GM12878 (cell line): ENCODE results near the gene IRF1.

Experiments used
- CTCF ChIP-seq, 3 experiments: IDR thresholded peaks in 2 of 3; conservative IDR thresholded peaks in 1 of 3; 2 replicates each; pipeline ENCODE4 v1.5.1; 2011; ENCODE audit warnings: low read depth in 3 of 3, low read length in 3 of 3, mild to moderate bottlenecking in 3 of 3, control low read depth in 2 of 3, moderate library complexity in 2 of 3, inconsistent platforms in 1 of 3, mixed read lengths in 1 of 3; ENCODE audit not compliant: control insufficient read depth in 2 of 3, insufficient read depth in 1 of 3; ENCODE audit errors: extremely low read depth in 1 of 3
- GABPA ChIP-seq: IDR thresholded peaks from 2 replicates; pipeline ENCODE4 v1.6.1; 2014; ENCODE audit warnings: antibody characterized with exemption, low read depth, mild to moderate bottlenecking, inconsistent platforms
- MEF2A ChIP-seq: IDR thresholded peaks from 2 replicates; pipeline ENCODE4 v1.6.1; 2011; ENCODE audit warnings: low read depth, mild to moderate bottlenecking, low read length, moderate library complexity; ENCODE audit not compliant: insufficient read depth
- POLR2A ChIP-seq: IDR thresholded peaks from 2 replicates; pipeline ENCODE4 v1.6.1; 2011; ENCODE audit warnings: low read depth, mild to moderate bottlenecking, low read length
- USF1 ChIP-seq: IDR thresholded peaks from 2 replicates; pipeline ENCODE4 v1.6.1; 2011; ENCODE audit warnings: borderline replicate concordance, low read depth, mild to moderate bottlenecking, moderate library complexity, mixed read lengths, low read length; ENCODE audit not compliant: insufficient read depth; ENCODE audit errors: extremely low read length
- ZNF384 ChIP-seq: IDR thresholded peaks from 2 replicates; pipeline ENCODE4 v1.6.1; 2012; ENCODE audit warnings: low read depth, mild to moderate bottlenecking, low read length, improper control_type of control experiment, borderline replicate concordance

GRCh38 chr5:132481596-132482211, 8.9 kb downstream of the IRF1 start:
- TF ChIP-seq GABPA (no peak), ZNF384 (no peak), CTCF (IDR thresholded peaks at IDR 0.05 in 2 of 3, conservative IDR thresholded peaks at IDR 0.05 in 1 of 3; ENCODE audit: control insufficient read depth in 2 of 3, extremely low read depth in 1 of 3, insufficient read depth in 1 of 3, low read depth in 3 of 3, low read length in 3 of 3) (no peak), USF1 (no peak), MEF2A (no peak), POLR2A (peak; percentile 51)
